OCI-LY3 (cell line): Measurements from ENCODE around the gene FBXW4.

Source experiments
- H2AFZ ChIP-seq: fragments of 200-600, 300-600 bp; shearing (Covaris generic); 2 replicates; pipeline ENCODE4 v1.6.0; 2014; ENCODE audit warnings: antibody characterized with exemption, low read depth, low read length
- H3K27ac ChIP-seq: fragments of 200-600, 300-600 bp; sonication (generic); 2 replicates; pipeline ENCODE4 v1.5.1; 2014; ENCODE audit warnings: mild to moderate bottlenecking, low read length, moderate library complexity, mixed read lengths
- H3K27me3 ChIP-seq: fragments of 200-600, 300-600 bp; sonication (generic); 2 replicates; pipeline ENCODE4 v1.6.1; 2014; ENCODE audit warnings: low read depth, low read length, mixed read lengths
- H3K36me3 ChIP-seq: fragments of 200-600, 300-600 bp; sonication (generic); replicated peaks from 2 replicates; pipeline ENCODE3; 2014; ENCODE audit warnings: low read depth, low read length, mixed read lengths
- H3K4me1 ChIP-seq: fragments of 300-600, 200-600 bp; sonication (generic); 2 replicates; pipeline ENCODE4 v1.6.1; 2014; ENCODE audit warnings: low read length, mixed read lengths
- H3K4me2 ChIP-seq: fragments of 200-600, 300-600 bp; sonication (generic); 2 replicates; pipeline ENCODE4 v1.6.1; 2014; ENCODE audit warnings: low read length, mixed read lengths
- H3K4me3 ChIP-seq: fragments of 300-600, 200-600 bp; sonication (generic); 2 replicates; pipeline ENCODE4 v1.5.1; 2014; ENCODE audit warnings: antibody characterized with exemption, mild to moderate bottlenecking, low read length, moderate library complexity
- H3K79me2 ChIP-seq: fragments of 300-600, 200-600 bp; shearing (Covaris generic); 2 replicates; pipeline ENCODE4 v1.6.1; 2014; ENCODE audit warnings: mild to moderate bottlenecking, low read length, mixed read lengths
- H3K9ac ChIP-seq: fragments of 300-600, 200-600 bp; shearing (Covaris generic); 2 replicates; pipeline ENCODE4 v1.6.0; 2014; ENCODE audit warnings: mild to moderate bottlenecking, low read length, moderate library complexity
- H3K9me3 ChIP-seq: fragments of 200-600, 300-600 bp; shearing (Covaris generic); 2 replicates; pipeline ENCODE4 v1.6.1; 2014; ENCODE audit warnings: low read length, mixed read lengths; ENCODE audit not compliant: insufficient read depth
- H4K20me1 ChIP-seq: fragments of 200-600, 300-600 bp; sonication (generic); 2 replicates; pipeline ENCODE4 v1.6.1; 2016; ENCODE audit warnings: low read length, mixed read lengths; ENCODE audit not compliant: insufficient read depth
- EZH2phosphoT487 ChIP-seq: fragments of 200-600 bp; shearing (Covaris generic); IDR thresholded peaks from 2 replicates; pipeline ENCODE4 v1.6.1; 2018; ENCODE audit warnings: antibody characterized with exemption, mixed run types, low read depth
- TF ChIP-seq, protein P1 (sequence below): fragments of 200-600, 300-600 bp; sonication (generic); IDR thresholded peaks from 2 replicates; pipeline ENCODE4 v1.5.1; 2014; ENCODE audit warnings: antibody characterized with exemption, low read length, low read depth

Gene FBXW4

DNA sequence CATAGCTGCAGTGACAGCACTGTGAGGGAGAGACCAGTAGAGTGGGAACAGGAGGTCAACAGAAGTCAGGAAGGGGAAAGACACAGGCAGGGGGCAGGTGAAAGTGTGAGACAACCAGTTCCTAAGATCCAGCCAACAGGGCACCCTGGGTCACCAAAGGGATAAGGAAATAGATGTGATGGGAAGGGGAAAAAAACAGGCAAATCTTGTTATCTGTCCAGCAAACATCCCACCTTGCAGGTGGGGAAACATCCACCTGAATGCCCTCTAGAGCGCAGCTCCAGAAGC is 64.4 kb downstream of the FBXW4 start:
- Histone ChIP-seq H3K4me1 (no peaks in the 10 kb centered on the region), H4K20me1 (no peaks in the 10 kb centered on the region; the same call in 1 of the 2 replicates), H3K4me3 (no peak overlapping the region), H3K4me2 (no peak overlapping the region), H3K79me2 (no peaks in the 10 kb centered on the region), H2AFZ (no peak overlapping the region), H3K9ac (no peak overlapping the region), H3K27ac (no peak overlapping the region), H3K36me3 (no peaks in the 10 kb centered on the region), H3K27me3 (no peaks in the 10 kb centered on the region), H3K9me3 (no peaks in the 10 kb centered on the region)
- TF ChIP-seq, protein P1, sequence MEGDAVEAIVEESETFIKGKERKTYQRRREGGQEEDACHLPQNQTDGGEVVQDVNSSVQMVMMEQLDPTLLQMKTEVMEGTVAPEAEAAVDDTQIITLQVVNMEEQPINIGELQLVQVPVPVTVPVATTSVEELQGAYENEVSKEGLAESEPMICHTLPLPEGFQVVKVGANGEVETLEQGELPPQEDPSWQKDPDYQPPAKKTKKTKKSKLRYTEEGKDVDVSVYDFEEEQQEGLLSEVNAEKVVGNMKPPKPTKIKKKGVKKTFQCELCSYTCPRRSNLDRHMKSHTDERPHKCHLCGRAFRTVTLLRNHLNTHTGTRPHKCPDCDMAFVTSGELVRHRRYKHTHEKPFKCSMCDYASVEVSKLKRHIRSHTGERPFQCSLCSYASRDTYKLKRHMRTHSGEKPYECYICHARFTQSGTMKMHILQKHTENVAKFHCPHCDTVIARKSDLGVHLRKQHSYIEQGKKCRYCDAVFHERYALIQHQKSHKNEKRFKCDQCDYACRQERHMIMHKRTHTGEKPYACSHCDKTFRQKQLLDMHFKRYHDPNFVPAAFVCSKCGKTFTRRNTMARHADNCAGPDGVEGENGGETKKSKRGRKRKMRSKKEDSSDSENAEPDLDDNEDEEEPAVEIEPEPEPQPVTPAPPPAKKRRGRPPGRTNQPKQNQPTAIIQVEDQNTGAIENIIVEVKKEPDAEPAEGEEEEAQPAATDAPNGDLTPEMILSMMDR: no peak

DNA sequence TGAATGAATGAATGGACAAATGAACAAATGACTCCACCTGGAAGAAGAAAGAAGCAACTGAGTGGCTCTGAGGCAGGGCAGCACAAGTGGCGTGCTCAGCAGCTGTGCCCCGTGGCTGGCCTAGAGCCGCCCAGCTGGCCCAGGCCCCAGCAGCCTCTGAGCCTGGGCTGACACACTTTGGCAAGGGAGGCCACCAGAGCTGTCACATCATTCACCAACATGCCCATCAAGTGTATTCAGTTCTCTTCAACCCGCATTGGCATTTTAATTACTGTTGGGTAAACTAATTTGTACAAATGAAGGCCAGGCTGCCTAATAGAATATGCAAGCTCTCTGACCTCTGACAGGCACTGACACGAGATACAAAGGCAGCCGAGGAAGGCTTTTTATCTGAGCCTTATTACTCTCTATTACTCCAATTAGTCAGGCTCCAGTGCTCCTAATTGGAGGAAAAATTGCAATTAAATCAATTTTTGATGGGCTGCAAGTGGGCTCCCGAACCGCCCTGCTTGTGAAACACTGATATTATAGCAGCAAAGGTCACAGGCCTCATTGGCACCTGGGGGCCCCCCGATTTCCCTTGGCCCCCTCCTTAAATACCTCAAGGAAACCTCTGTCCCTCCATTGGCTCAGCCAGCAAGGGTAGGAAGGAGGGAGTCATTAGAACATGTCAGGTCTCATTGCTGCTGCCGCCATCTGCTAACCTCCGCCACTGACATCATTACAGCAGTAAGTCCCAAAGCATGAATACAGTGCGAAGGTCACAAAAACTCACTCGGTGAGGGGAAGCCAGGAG is 64.9 kb downstream of the FBXW4 start:
- H3K9ac ChIP-seq: no peak overlapping the region
- H3K4me1 ChIP-seq: no peaks in the 10 kb centered on the region
- no peaks in the 10 kb centered on the region; the same call in 1 of the 2 replicates for H4K20me1 ChIP-seq
- no peaks in the 10 kb centered on the region for H3K36me3 ChIP-seq
- no peak for TF ChIP-seq EZH2phosphoT487
- TF ChIP-seq, protein P1: no peak
- H3K79me2 ChIP-seq: no peaks in the 10 kb centered on the region
- no peak overlapping the region for H3K4me3 ChIP-seq
- H2AFZ ChIP-seq: no peak overlapping the region
- H3K27me3 ChIP-seq: no peaks in the 10 kb centered on the region
- no peaks in the 10 kb centered on the region for H3K9me3 ChIP-seq
- H3K4me2 ChIP-seq: no peak overlapping the region
- H3K27ac ChIP-seq: no peak overlapping the region

DNA sequence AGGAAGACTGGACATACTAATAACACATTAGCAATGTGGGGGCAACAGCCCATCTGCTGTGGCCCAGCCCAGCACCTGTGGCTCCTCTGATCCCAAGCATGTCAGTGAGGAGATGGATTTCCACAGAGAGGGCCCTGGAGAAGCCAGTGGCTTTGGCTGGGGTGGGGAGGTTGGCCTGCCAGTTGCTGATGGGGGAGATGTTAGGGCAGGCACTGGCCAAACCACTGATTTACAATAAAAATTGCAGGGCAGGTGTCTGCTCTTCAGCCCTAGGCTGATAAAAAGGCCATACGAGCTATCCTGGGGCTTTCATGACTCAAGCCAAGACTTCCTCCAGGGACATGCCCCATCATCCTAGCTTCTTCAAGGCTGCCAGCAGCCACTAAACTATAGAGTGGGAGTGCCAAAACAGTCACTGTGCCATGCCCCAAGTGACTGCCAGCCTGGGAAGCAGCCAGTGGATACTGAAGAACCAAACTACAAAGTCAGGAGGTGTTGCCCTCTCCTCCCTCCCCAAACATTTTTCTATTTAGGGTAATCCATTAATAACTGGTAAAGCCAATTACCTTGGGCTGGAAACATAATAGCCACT is 69.1 kb downstream of the FBXW4 start:
- Histone ChIP-seq H3K27ac (no peak overlapping the region), H3K36me3 (peaks cover 8% of the 10 kb centered on the region), H4K20me1 (no peaks in the 10 kb centered on the region)

DNA sequence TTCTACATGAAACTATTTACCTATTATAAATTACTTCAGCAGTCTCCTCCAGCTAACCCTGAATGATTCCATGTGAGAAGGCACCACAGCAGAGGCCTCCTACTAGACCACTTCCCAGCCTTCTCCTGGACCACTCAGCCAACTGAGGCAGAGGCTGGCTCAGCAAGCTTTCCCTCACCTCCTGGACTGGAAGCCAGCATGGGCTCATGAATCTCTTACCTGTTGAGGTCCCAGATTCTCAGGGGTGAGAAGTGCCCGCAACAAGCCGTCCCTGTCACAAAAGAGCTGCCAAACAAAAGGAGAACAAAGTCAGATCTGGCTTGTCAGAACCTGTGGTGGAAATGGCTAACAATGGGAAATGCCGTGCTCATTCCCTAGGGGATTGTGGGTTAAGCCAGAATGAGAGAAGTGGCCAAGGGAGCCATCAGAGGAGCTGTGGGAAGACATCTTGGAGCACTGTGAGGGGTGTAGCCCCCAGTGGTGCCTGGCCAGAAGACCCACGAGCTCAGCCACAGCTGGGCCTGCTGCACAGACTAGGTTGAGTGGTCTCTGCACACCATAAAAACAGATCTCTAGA is 70.4 kb downstream of the FBXW4 start:
- Histone ChIP-seq H3K27me3 (no peaks in the 10 kb centered on the region), H3K4me1 (no peaks in the 10 kb centered on the region), H3K9ac (no peak overlapping the region), H3K4me2 (no peak overlapping the region), H3K79me2 (no peaks in the 10 kb centered on the region), H3K27ac (no peak overlapping the region), H4K20me1 (no peaks in the 10 kb centered on the region), H2AFZ (no peak overlapping the region), H3K36me3 (peaks cover 8% of the 10 kb centered on the region), H3K9me3 (no peaks in the 10 kb centered on the region), H3K4me3 (no peak overlapping the region)
- no peak for TF ChIP-seq EZH2phosphoT487
- TF ChIP-seq, protein P1: no peak

More for the DNA sequence above, 69.1 kb downstream of the FBXW4 start:
- Histone ChIP-seq H3K9ac (no peak overlapping the region), H3K4me1 (no peaks in the 10 kb centered on the region), H3K79me2 (no peaks in the 10 kb centered on the region), H3K4me3 (no peak overlapping the region), H2AFZ (no peak overlapping the region), H3K4me2 (no peak overlapping the region), H3K27me3 (no peaks in the 10 kb centered on the region), H3K9me3 (no peaks in the 10 kb centered on the region)
- TF ChIP-seq EZH2phosphoT487: no peak
- TF ChIP-seq, protein P1: no peak
